OCI-LY3 (cell line): ENCODE data around the gene ZBED1.

Experiments
- EZH2phosphoT487 ChIP-seq: fragments of 200-600 bp; shearing (Covaris generic); IDR thresholded peaks from 2 replicates; pipeline ENCODE4 v1.6.1; 2018; ENCODE audit warnings: antibody characterized with exemption, mixed run types, low read depth
- TF ChIP-seq, protein P1 (sequence below): fragments of 200-600, 300-600 bp; sonication (generic); IDR thresholded peaks from 2 replicates; pipeline ENCODE4 v1.5.1; 2014; ENCODE audit warnings: antibody characterized with exemption, low read length, low read depth

- TF ChIP-seq, protein P1, sequence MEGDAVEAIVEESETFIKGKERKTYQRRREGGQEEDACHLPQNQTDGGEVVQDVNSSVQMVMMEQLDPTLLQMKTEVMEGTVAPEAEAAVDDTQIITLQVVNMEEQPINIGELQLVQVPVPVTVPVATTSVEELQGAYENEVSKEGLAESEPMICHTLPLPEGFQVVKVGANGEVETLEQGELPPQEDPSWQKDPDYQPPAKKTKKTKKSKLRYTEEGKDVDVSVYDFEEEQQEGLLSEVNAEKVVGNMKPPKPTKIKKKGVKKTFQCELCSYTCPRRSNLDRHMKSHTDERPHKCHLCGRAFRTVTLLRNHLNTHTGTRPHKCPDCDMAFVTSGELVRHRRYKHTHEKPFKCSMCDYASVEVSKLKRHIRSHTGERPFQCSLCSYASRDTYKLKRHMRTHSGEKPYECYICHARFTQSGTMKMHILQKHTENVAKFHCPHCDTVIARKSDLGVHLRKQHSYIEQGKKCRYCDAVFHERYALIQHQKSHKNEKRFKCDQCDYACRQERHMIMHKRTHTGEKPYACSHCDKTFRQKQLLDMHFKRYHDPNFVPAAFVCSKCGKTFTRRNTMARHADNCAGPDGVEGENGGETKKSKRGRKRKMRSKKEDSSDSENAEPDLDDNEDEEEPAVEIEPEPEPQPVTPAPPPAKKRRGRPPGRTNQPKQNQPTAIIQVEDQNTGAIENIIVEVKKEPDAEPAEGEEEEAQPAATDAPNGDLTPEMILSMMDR, result no peak
- TF ChIP-seq EZH2phosphoT487, result no peak
Observed at GRCh38 chrX:2478546-2479419, 22.0 kb downstream of the ZBED1 start.
